Measurements from ENCODE around the gene LYSMD2. TPM values are rescaled to one million over a fixed set of nuclear protein-coding genes. Genes with fewer than 3 reads are reported as not detected.

The LYSMD2 gene, protein sequence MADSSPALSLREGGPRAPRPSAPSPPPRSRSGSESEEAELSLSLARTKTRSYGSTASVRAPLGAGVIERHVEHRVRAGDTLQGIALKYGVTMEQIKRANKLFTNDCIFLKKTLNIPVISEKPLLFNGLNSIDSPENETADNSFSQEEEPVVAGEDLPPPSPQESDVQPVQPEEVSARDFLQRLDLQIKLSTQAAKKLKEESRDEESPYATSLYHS
- total RNA-seq = 11.1 and 18.8 TPM in 2 replicates

DNA sequence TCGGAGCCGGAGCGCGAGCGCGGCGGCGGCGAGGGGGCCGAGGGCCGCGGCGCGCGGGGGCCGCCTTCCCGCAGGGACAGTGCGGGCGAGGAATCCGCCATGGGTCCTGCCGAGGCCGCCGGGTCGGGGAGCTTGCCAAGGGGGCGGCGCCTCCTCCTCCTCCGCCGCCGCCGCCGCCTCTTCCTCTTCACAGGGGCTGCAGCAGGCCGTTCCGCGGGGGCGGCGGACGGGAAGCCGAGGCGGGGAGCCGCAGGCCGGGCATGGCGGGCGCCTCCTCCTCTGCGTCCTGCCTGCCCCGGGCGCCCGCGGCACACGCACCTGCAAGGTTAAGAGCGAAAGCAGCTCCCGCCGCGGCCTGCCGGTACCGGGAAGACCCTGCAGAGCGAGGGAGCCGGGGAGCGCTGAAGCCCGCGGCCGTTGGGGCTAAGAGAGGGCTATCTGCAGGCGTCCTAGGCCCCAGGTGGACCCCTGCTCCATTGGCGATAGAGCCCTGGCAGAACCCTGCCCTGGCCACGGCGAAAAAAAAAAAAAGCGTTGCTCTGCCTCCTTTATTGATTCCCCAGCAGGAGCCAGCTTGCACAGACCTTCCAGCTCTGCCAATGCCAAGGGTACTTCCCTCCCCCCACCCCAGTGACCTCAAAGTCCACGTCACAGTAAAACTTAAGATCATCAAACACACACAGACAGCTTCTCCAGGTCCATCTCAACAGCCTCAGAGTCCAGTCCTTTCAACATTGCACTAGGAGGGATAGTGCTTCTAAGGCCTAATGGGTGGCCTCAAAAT is at the start of gene LYSMD2:
LYSMD2 (minus strand) TSS at position 134 of the 784 bp plus-strand sequence; CDS start at position 101, 33 bp downstream.

DNA sequence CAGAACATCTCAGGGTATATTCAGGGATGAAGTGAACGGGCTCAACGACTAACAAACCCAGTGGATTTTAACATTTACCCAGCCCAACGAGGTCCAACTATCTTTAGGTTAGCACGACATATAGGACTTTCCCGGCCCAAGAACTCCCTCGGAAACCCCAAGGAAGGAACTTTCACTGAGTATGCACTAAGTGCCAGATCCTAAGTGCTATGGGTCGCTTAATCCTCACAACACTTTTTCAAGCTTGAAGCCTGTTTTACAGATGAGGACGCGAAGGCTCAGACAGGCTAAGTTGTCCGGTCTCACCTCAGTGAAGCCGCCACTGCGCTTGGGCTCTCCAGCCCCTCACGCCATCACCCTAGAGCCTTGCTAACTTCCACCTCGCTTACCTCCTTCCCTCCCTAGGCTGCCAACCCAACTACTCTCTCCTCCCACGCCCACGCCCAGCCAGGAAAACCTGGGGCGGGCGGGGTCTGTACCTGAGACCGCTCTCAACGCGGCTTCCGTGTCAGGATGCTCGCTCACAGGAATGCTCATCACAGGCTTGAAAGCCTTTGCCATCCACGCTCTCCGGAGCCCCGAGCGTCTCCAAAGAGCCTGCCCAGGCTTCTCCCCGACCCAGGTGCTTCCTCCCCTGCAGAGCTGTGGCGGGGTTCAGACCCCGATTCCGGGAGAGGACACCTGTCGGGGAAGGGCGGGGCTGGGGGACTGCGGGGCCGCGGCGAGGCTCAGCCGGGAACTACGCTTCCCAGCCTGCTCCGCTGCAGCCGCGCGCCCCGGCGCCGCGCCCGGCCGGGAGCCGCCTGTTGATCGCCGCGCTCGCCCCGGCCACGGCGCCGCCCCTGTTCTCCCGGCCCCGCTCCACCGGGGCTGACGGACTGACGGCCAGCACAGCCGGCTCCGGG is 13.6 kb upstream of the LYSMD2 start, which contains the start of gene TMOD2:
TMOD2 (plus strand) TSS at position 806 of the 905 bp plus-strand sequence. CDS start 14,845 bp downstream, outside the sequence.

DNA sequence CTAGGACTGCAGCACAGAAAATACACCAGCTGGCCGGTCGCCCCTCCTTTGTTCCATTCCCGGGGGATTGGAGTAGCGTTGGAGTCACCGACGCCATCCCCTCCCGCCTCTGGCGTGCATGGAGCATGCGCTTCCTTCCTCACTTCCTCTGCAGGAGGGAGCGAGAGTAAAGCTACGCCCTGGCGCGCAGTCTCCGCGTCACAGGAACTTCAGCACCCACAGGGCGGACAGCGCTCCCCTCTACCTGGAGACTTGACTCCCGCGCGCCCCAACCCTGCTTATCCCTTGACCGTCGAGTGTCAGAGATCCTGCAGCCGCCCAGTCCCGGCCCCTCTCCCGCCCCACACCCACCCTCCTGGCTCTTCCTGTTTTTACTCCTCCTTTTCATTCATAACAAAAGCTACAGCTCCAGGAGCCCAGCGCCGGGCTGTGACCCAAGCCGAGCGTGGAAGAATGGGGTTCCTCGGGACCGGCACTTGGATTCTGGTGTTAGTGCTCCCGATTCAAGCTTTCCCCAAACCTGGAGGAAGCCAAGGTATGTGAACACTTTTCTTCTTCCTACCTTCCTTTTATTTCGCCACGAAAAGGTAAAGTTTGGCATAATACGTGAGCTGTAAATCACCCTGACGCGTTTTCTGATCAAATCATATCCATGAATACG is 56.0 kb downstream of the LYSMD2 start, which contains the start of gene SCG3:
SCG3 (plus strand) TSS at position 201 of the 661 bp plus-strand sequence; CDS start at position 454, 253 bp downstream.

Other genes starting within 250 kb of the LYSMD2 start
- gene DMXL2, start 114.9 kb downstream of the LYSMD2 start, total RNA-seq = 12.7 and 18.2 TPM in 2 replicates
- not detected in 2 replicates for gene SCG3, start 56.2 kb downstream of the LYSMD2 start, total RNA-seq
- 2.3 and 4.1 TPM in 2 replicates for gene TMOD2, start 13.9 kb upstream of the LYSMD2 start, total RNA-seq
- gene TMOD3, start 92.0 kb upstream of the LYSMD2 start, total RNA-seq = 56.8 and 70.8 TPM in 2 replicates
- gene LEO1, start 234.1 kb upstream of the LYSMD2 start, total RNA-seq = 28.6 and 43.9 TPM in 2 replicates